ENCODE data around the gene FERMT1. TPM values are rescaled to one million over a fixed set of nuclear protein-coding genes. Genes with fewer than 3 reads are reported as not detected.
"Not testable (repeated sequence)": the region's sequence is repeated elsewhere in the genome, so short reads cannot be mapped to it uniquely, and the experiment has no call there.

FERMT1 gene
- total and polyA plus RNA-seq, 2 of the 13 experiments (the other 11 are each of a cell fraction or from before 2014, with no cell fraction given) = 15.8 to 29.5 TPM

GRCh38 chr20:6054689-6055051 lies 68.2 kb downstream of the FERMT1 start:
- intact Hi-C loops (cut with micrococcal nuclease; ENCODE audit: unreplicated experiment) = loop anchor here (1.0 kb wide), 1 partner anchor 20 kb away; no protein-coding TSS in a partner anchor
- H3K36me3 ChIP-seq (replicated peaks in 1 of 2; ENCODE audit: control insufficient read depth in 1 of 2, insufficient read depth in 2 of 2, low read length in 2 of 2); H3K9me3 ChIP-seq (ENCODE audit: low read length); in situ Hi-C loops (cut with HindIII; ENCODE audit: extremely low pct_ligation_motif_present, low pct_unique_long_range_greater_than_20kb); H3K27me3 ChIP-seq (ENCODE audit: control insufficient read depth in 1 of 2, insufficient read depth in 2 of 2, low read length in 2 of 2); BruUV-seq (replicated peaks); H4K20me1 ChIP-seq (ENCODE audit: insufficient read depth, low read length); ATAC-seq; DNase-seq (ENCODE audit: low spot score); H3K27ac ChIP-seq (ENCODE audit: extremely low read length, insufficient read depth, low read length); FAIRE-seq; CTCF ChIA-PET (ENCODE audit: low intra/inter-chr PET ratio, low total read pairs); H2AFZ ChIP-seq (ENCODE audit: low read length); H3K9ac ChIP-seq (ENCODE audit: insufficient read depth, low read depth, low read length); H3K79me2 ChIP-seq (ENCODE audit: insufficient read depth, low read length): not testable (repeated sequence)
- TF ChIP-seq ARID4A (CRISPR knock-in tag; IDR thresholded peaks at IDR 0.05; ENCODE audit: borderline replicate concordance) = peak; percentile 17; the same call in 1 of the 2 replicates
- TF ChIP-seq ZNF383 (CRISPR knock-in tag; IDR thresholded peaks at IDR 0.05; ENCODE audit: borderline replicate concordance) = 0 out of 2 replicates have a peak, but pooled peaks have one; percentile 26
- TF ChIP-seq ZNF143 (CRISPR knock-in tag; IDR thresholded peaks at IDR 0.05) = peak; percentile 65; the same call in 1 of the 2 replicates
- peak overlapping the region; percentile 94 for H3K4me2 ChIP-seq (ENCODE audit: low read depth, low read length)
- peaks cover 49% of the 10 kb centered on the region for H3K4me1 ChIP-seq (ENCODE audit: insufficient read depth, low read length)
- WGBS (ENCODE audit: low lambda C conversion rate) = 43% methylated on average over 4 of the region's 4 CpGs
- POLR2A ChIA-PET = interaction anchor here (0.7 to 2.4 kb wide), 2 partner anchors 22 to 47 kb away, joined by 3 to 13 read pairs; no protein-coding TSS in a partner anchor
- H3K4me3 ChIP-seq (replicated peaks in 1 of 3; ENCODE audit: insufficient read depth in 1 of 3, low read depth in 2 of 3, low read length in 3 of 3) = peak overlapping the region in 1 of 3 experiments; percentile 65; a peak in 3 of 6 replicates
